GM12878 (cell line): ENCODE data around the gene MSH5. TPM values are rescaled to one million over a fixed set of nuclear protein-coding genes. Genes with fewer than 3 reads are reported as not detected.

Source experiments
- ATF7 ChIP-seq: fragments of 450-650 bp; IDR thresholded peaks from 2 replicates; pipeline ENCODE4 v1.6.1; 2016; ENCODE audit warnings: low read depth, mild to moderate bottlenecking
- BMI1 ChIP-seq: fragments of 450-650 bp; IDR thresholded peaks from 2 replicates; pipeline ENCODE4 v1.6.1; 2016; ENCODE audit warnings: mild to moderate bottlenecking, moderate library complexity, borderline replicate concordance
- ESRRA ChIP-seq: IDR thresholded peaks from 2 replicates; pipeline ENCODE4 v1.6.1; 2012; ENCODE audit warnings: mild to moderate bottlenecking, low read length, improper control_type of control experiment
- GATAD2B ChIP-seq: fragments of 450-650 bp; conservative IDR thresholded peaks from 2 replicates; pipeline ENCODE4 v1.6.1; 2017; ENCODE audit warnings: low read depth, mild to moderate bottlenecking, moderate library complexity
- MTA2 ChIP-seq: fragments of 450-650 bp; IDR thresholded peaks from 2 replicates; pipeline ENCODE4 v1.6.1; 2016; ENCODE audit warnings: low read depth, mild to moderate bottlenecking, moderate library complexity
- NFYA ChIP-seq: IDR thresholded peaks from 2 replicates; pipeline ENCODE4 v1.6.1; 2011; ENCODE audit warnings: low read depth, mild to moderate bottlenecking, low read length, improper control_type of control experiment, borderline replicate concordance
- NR2C2 ChIP-seq: IDR thresholded peaks from 2 replicates; pipeline ENCODE4 v1.6.1; 2011; ENCODE audit warnings: borderline replicate concordance, low read depth; ENCODE audit not compliant: control insufficient read depth, insufficient read length
- PBX3 ChIP-seq: IDR thresholded peaks from 2 replicates; pipeline ENCODE4 v1.6.1; 2011; ENCODE audit warnings: mild to moderate bottlenecking, low read depth, low read length, moderate library complexity; ENCODE audit not compliant: insufficient replicate concordance
- RELA ChIP-seq: fragments of 450-650 bp; IDR thresholded peaks from 2 replicates; pipeline ENCODE4 v1.8.0; 2014; ENCODE audit warnings: borderline replicate concordance; ENCODE audit not compliant: partially characterized antibody
- SIN3A ChIP-seq: IDR thresholded peaks from 2 replicates; pipeline ENCODE4 v1.6.1; 2012; ENCODE audit warnings: low read depth, low read length, improper control_type of control experiment
- SP1 ChIP-seq: IDR thresholded peaks from one replicate; pipeline ENCODE4 v1.6.1; 2011; ENCODE audit warnings: low read depth, low read length
- SREBF2 ChIP-seq: IDR thresholded peaks from 2 replicates; pipeline ENCODE4 v1.6.1; 2012; ENCODE audit warnings: mild to moderate bottlenecking, low read length
- polyA plus RNA-seq, 11 experiments: library from polyadenylated mRNA; depleted of rRNA in 4 of 11; unstranded in 6 of 11; stranded (reverse) in 5 of 11; fragments of >200 nt; fragmentation: Nextera tagmentation in 4 of 11; fragmentation: Illumina TruSeq in 1 of 11; extraction: Ambion mirVana in 4 of 11; extraction: Trizol in 1 of 11; gene quantifications; 1 replicate in 1 of 11; 2 replicates in 10 of 11; pipeline versions ENCODE4 v1.2.1 to v1.2.3, GENCODE V29; 2011 to 2016; ENCODE audit warnings: inconsistent platforms in 2 of 11, missing spikeins in 2 of 11, low read depth in 1 of 11
- total RNA-seq, 4 experiments: library from RNA; depleted of rRNA in 3 of 4; stranded (reverse); fragments of >200 nt in 3 of 4; fragmentation: Illumina TruSeq in 1 of 4; extraction: Trizol in 1 of 4; gene quantifications; 2 replicates each; pipeline versions ENCODE4 v1.2.1 to v1.2.3, GENCODE V29; 2013 to 2021
- TF ChIP-seq, protein P1 (sequence below): IDR thresholded peaks from 2 replicates; pipeline ENCODE4 v1.6.1; 2011; ENCODE audit warnings: low read depth, low read length, improper control_type of control experiment, borderline replicate concordance

Gene MSH5
- total and polyA plus RNA-seq, 10 of the 15 experiments (the other 5 are each of a cell fraction or from before 2014, with no cell fraction given), result 9.1 to 52.7 (median 30.0) TPM

GRCh38 chr6:31737991-31738979 lies 1.5 kb upstream of the MSH5 start (continued):
- TF ChIP-seq PBX3 (no peak), SP1 (peak; percentile 39), NR2C2 (no peak), GATAD2B (no peak), ATF7 (peak; percentile 94), SREBF2 (no peak), ESRRA (no peak), SIN3A (peak; percentile 72; the same call in 1 of the 2 replicates), BMI1 (no peak; the same call in 1 of the 2 replicates), RELA (no peak), NFYA (no peak), MTA2 (peak; percentile 59)
- TF ChIP-seq, protein P1, sequence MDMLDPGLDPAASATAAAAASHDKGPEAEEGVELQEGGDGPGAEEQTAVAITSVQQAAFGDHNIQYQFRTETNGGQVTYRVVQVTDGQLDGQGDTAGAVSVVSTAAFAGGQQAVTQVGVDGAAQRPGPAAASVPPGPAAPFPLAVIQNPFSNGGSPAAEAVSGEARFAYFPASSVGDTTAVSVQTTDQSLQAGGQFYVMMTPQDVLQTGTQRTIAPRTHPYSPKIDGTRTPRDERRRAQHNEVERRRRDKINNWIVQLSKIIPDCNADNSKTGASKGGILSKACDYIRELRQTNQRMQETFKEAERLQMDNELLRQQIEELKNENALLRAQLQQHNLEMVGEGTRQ, result no peak
